HG03354 (cell line): ENCODE results near the gene MIEF1.

ENCODE experiments used
- ATAC-seq: cut with Tn5 transposase; IDR thresholded peaks from one replicate; pipeline ENCODE4 v1.9.1; 2021; ENCODE audit warnings: mild to moderate bottlenecking; ENCODE audit not compliant: unreplicated experiment, poor library complexity, severe bottlenecking

Gene MIEF1

GRCh38 chr22:39545386-39546365 is 43.6 kb downstream of the MIEF1 start:
- no peak for ATAC-seq

- no peak for ATAC-seq
Observed at GRCh38 chr22:39546889-39547586, 44.9 kb downstream of the MIEF1 start.

GRCh38 chr22:39547587-39547947 is 45.5 kb downstream of the MIEF1 start:
- ATAC-seq: no peak

GRCh38 chr22:39553429-39553828 is 51.3 kb downstream of the MIEF1 start:
- ATAC-seq: no peak

- ATAC-seq: no peak
Observed at GRCh38 chr22:39554151-39554550, 52.1 kb downstream of the MIEF1 start.

GRCh38 chr22:39556970-39557841 is 55.1 kb downstream of the MIEF1 start:
- no peak for ATAC-seq

GRCh38 chr22:39558254-39558727 is 56.2 kb downstream of the MIEF1 start:
- ATAC-seq: no peak

- no peak for ATAC-seq
Observed at GRCh38 chr22:39558950-39559349, 56.9 kb downstream of the MIEF1 start.

GRCh38 chr22:39559456-39560105 is 57.5 kb downstream of the MIEF1 start:
- ATAC-seq: no peak

- ATAC-seq: no peak
Observed at GRCh38 chr22:39560127-39560526, 58.0 kb downstream of the MIEF1 start.

- no peak for ATAC-seq
Observed at GRCh38 chr22:39562839-39563489, 60.9 kb downstream of the MIEF1 start.

GRCh38 chr22:39563571-39564428 is 61.7 kb downstream of the MIEF1 start:
- no peak for ATAC-seq

- no peak for ATAC-seq
Observed at GRCh38 chr22:39565414-39565944, 63.4 kb downstream of the MIEF1 start.

- no peak for ATAC-seq
Observed at GRCh38 chr22:39567135-39567946, 65.3 kb downstream of the MIEF1 start.
